ENCODE data around the gene HDLBP.

GRCh38 chr2:241286348-241287090 is 29.0 kb downstream of the HDLBP start:
- TF ChIP-seq POLR2A (IDR thresholded peaks at IDR 0.05) (no peak), CTCF (IDR thresholded peaks at IDR 0.05) (no peak)
